CD4-positive, alpha-beta memory T cell (primary cell): ENCODE data around the gene PTCH1. TPM values are rescaled to one million over a fixed set of nuclear protein-coding genes. Genes with fewer than 3 reads are reported as not detected.

ENCODE experiments used
- CTCF ChIA-PET: fragments of 350-600 bp; sonication (Branson Sonifier 250); formaldehyde crosslinking; loops from one replicate; lab custom pipeline; 2021; ENCODE audit warnings: inconsistent platforms; ENCODE audit not compliant: partially characterized antibody; lab: Charles Lee
- POLR2A ChIA-PET: fragments of 350-600 bp; sonication (Branson Sonifier 250); formaldehyde crosslinking; loops from one replicate; lab custom pipeline; 2021; ENCODE audit not compliant: partially characterized antibody; lab: Charles Lee
- DNase-seq, 5 donors: peaks; one replicate each; pipeline versions ENCODE4 v3.0.0 to v3.0.0-alpha.2; 2020 to 2022; ENCODE audit warnings: mixed read lengths in 1 of 5
- H3K27ac ChIP-seq: one replicate; pipeline ENCODE4 v1.7.0; 2013; ENCODE audit warnings: low read depth, low read length
- H3K27me3 ChIP-seq: 2 replicates; pipeline ENCODE4 v1.7.0; 2013; ENCODE audit warnings: mild to moderate bottlenecking, low read length, moderate library complexity; ENCODE audit not compliant: insufficient read depth
- H3K36me3 ChIP-seq: 2 replicates; pipeline ENCODE4 v1.7.0; 2013; ENCODE audit warnings: mild to moderate bottlenecking, low read length, moderate library complexity; ENCODE audit not compliant: insufficient read depth
- H3K4me1 ChIP-seq: 2 replicates; pipeline ENCODE4 v1.7.0; 2013; ENCODE audit warnings: mild to moderate bottlenecking, low read length, moderate library complexity; ENCODE audit not compliant: insufficient read depth
- H3K4me3 ChIP-seq, 2 donors: one replicate each; pipeline ENCODE4 v1.7.0; 2013; ENCODE audit warnings: low read length in 2 of 2, mild to moderate bottlenecking in 1 of 2
- H3K9me3 ChIP-seq, 2 donors: one replicate each; pipeline ENCODE4 v1.7.0; 2013; ENCODE audit warnings: low read length in 2 of 2, control low read depth in 1 of 2; ENCODE audit not compliant: control insufficient read depth in 1 of 2
- H3K27ac Mint-ChIP-seq, 7 donors: one replicate each; pipeline ENCODE4 v1.8.0; 2020 to 2021; ENCODE audit warnings: mixed read lengths in 7 of 7, mild to moderate bottlenecking in 6 of 7, inconsistent platforms in 3 of 7, moderate library complexity in 3 of 7
- H3K27me3 Mint-ChIP-seq, 2 donors: one replicate each; pipeline ENCODE4 v1.8.0; 2020 to 2021; ENCODE audit warnings: mixed read lengths in 2 of 2
- H3K36me3 Mint-ChIP-seq, 2 donors: one replicate each; pipeline ENCODE4 v1.8.0; 2020 to 2021; ENCODE audit warnings: mixed read lengths in 2 of 2, inconsistent platforms in 1 of 2, mild to moderate bottlenecking in 1 of 2
- H3K4me1 Mint-ChIP-seq, 4 donors: one replicate each; pipeline ENCODE4 v1.8.0; 2020 to 2021; ENCODE audit warnings: mixed read lengths in 4 of 4, mild to moderate bottlenecking in 1 of 4
- H3K4me3 Mint-ChIP-seq, 8 donors: one replicate each; pipeline ENCODE4 v1.8.0; 2020 to 2021; ENCODE audit warnings: mixed read lengths in 8 of 8, mild to moderate bottlenecking in 7 of 8, moderate library complexity in 6 of 8, inconsistent platforms in 3 of 8
- H3K9me3 Mint-ChIP-seq, 8 donors: one replicate each; pipeline ENCODE4 v1.8.0; 2020 to 2021; ENCODE audit warnings: mixed read lengths in 8 of 8, mild to moderate bottlenecking in 5 of 8, inconsistent platforms in 3 of 8, moderate library complexity in 1 of 8
- intact Hi-C: fragments of 100-400 bp; cut with micrococcal nuclease; formaldehyde crosslinking; loops from one replicate; pipeline ENCODE4 v1.15.1; 2023
- polyA plus RNA-seq, 2 donors: library from polyadenylated mRNA; unstranded; fragments of 300-500 nt; fragmentation: Illumina TruSeq; gene quantifications; one replicate each; pipeline ENCODE4 v1.2.3, GENCODE V29; 2021
- total RNA-seq, 2 experiments: library from RNA; stranded (reverse); gene quantifications; one replicate each; pipeline ENCODE4 v1.2.3, GENCODE V29; 2021

PTCH1 gene
- total and polyA plus RNA-seq, 4 experiments from 2014 or later, result 2.7 to 23.0 (median 16.2) TPM

DNA sequence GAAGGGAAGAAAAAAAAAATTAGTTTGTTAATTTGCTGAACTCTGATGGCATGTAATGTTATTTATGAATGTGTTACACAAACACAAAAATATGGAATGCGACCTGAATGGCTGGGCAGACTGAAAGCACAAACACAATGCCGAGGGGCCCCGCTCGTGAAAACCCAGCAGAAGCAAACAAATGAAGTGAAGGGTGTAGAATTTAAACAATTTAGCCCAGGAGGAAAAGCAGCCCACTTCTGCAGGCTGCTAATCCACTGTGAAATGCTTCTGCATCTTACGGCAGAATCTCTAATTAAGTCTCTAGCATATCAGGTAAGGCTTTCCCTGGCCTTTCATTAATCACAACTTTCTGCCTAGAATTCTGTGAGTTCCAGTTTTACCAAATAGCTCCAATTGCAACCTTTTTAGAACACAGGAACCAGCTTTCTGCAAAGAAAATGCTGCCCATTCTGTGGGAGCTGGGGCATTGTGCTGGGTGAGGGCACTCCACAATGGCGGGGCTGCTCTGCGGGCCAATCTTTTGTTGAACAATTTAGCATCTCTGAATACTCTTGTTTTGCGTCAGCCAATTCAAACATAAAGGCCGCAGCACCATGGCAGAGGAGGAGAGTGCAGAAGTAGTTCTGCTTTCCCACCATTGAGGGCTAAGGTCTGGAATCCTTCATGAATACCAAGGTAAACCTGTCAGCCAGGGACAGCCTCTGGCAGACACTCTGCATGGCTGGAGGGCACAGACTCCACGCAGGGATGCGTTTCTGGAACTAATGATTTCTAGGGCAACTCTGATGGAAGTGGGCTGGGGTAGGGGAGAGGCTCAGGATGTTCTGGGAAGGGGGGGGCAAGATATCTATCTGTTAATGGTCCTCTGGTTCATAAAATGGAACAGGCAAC, 66.4 kb downstream of the PTCH1 start:
- H3K27ac Mint-ChIP-seq, result peak overlapping the region in 1 of 7 donors; percentile 70
- intact Hi-C loops, result no loop called here
- H3K36me3 Mint-ChIP-seq, result peaks cover 43 to 59% of the 10 kb centered on the region in 2 donors

GRCh38 chr9:95449016-95449415, 67.8 kb downstream of the PTCH1 start:
- DNase-seq, result no peak
- Mint-ChIP-seq H3K9me3 (no peaks in the 10 kb centered on the region), H3K27ac (no peak overlapping the region), H3K4me1 (peaks cover 0 to 7% (median under 1%) of the 10 kb centered on the region in 4 donors), H3K36me3 (peaks cover 40 to 56% of the 10 kb centered on the region in 2 donors), H3K4me3 (no peak overlapping the region), H3K27me3 (no peaks in the 10 kb centered on the region)
- no peaks in the 10 kb centered on the region for H3K27me3 ChIP-seq
- POLR2A ChIA-PET, result no interaction called here
- H3K4me1 ChIP-seq, result no peaks in the 10 kb centered on the region
- H3K27ac ChIP-seq, result no peak overlapping the region
- peaks cover 10% of the 10 kb centered on the region for H3K36me3 ChIP-seq
- no peaks in the 10 kb centered on the region for H3K9me3 ChIP-seq
- CTCF ChIA-PET, result no interaction called here
- intact Hi-C loops, result no loop called here
- no peak overlapping the region for H3K4me3 ChIP-seq

More for the DNA sequence above, 66.4 kb downstream of the PTCH1 start:
- H3K36me3 ChIP-seq, result peaks cover 10% of the 10 kb centered on the region
- H3K27me3 ChIP-seq, result no peaks in the 10 kb centered on the region
- no peaks in the 10 kb centered on the region for H3K4me1 ChIP-seq
- ChIA-PET POLR2A (no interaction called here), CTCF (no interaction called here)
- no peak overlapping the region for H3K4me3 ChIP-seq
- no peaks in the 10 kb centered on the region for H3K27me3 Mint-ChIP-seq
- DNase-seq, result no peak
- H3K9me3 Mint-ChIP-seq, result no peaks in the 10 kb centered on the region
- H3K4me1 Mint-ChIP-seq, result peaks cover 0 to 5% (median 0%) of the 10 kb centered on the region in 4 donors
- no peak overlapping the region for H3K27ac ChIP-seq
- H3K4me3 Mint-ChIP-seq, result no peak overlapping the region
- H3K9me3 ChIP-seq, result no peaks in the 10 kb centered on the region

- H3K4me3 Mint-ChIP-seq, result no peak overlapping the region
- CTCF ChIA-PET, result interaction anchor here (0.7 kb wide), 1 partner anchor 67 kb away, joined by 3 read pairs; no protein-coding TSS in a partner anchor
- Histone ChIP-seq H3K9me3 (no peaks in the 10 kb centered on the region), H3K4me3 (no peak overlapping the region), H3K4me1 (no peaks in the 10 kb centered on the region), H3K27ac (no peak overlapping the region), H3K36me3 (peaks cover 10% of the 10 kb centered on the region), H3K27me3 (no peaks in the 10 kb centered on the region)
- H3K36me3 Mint-ChIP-seq, result peaks cover 30 to 49% of the 10 kb centered on the region in 2 donors
- no peaks in the 10 kb centered on the region for H3K9me3 Mint-ChIP-seq
- H3K4me1 Mint-ChIP-seq, result peaks cover 0 to 4% (median under 1%) of the 10 kb centered on the region in 4 donors
- no peak overlapping the region for H3K27ac Mint-ChIP-seq
- DNase-seq, result no peak
- POLR2A ChIA-PET, result no interaction called here
- H3K27me3 Mint-ChIP-seq, result no peaks in the 10 kb centered on the region
- intact Hi-C loops, result no loop called here
Observed at GRCh38 chr9:95447660-95448420, 68.9 kb downstream of the PTCH1 start.

- peaks cover 0 to 5% (median under 1%) of the 10 kb centered on the region in 4 donors for H3K4me1 Mint-ChIP-seq
- no peak overlapping the region for H3K4me3 Mint-ChIP-seq
- POLR2A ChIA-PET, result no interaction called here
- no peak overlapping the region for H3K27ac ChIP-seq
- no peak overlapping the region for H3K27ac Mint-ChIP-seq
- DNase-seq, result no peak
- peaks cover 10% of the 10 kb centered on the region for H3K36me3 ChIP-seq
- no peak overlapping the region for H3K4me3 ChIP-seq
- no peaks in the 10 kb centered on the region for H3K27me3 ChIP-seq
- no peaks in the 10 kb centered on the region for H3K4me1 ChIP-seq
- H3K27me3 Mint-ChIP-seq, result no peaks in the 10 kb centered on the region
- intact Hi-C loops, result no loop called here
- H3K36me3 Mint-ChIP-seq, result peaks cover 22 to 41% of the 10 kb centered on the region in 2 donors
- H3K9me3 ChIP-seq, result no peaks in the 10 kb centered on the region
- CTCF ChIA-PET, result no interaction called here
- H3K9me3 Mint-ChIP-seq, result no peaks in the 10 kb centered on the region
Observed at GRCh38 chr9:95446984-95447383, 69.8 kb downstream of the PTCH1 start.

DNA sequence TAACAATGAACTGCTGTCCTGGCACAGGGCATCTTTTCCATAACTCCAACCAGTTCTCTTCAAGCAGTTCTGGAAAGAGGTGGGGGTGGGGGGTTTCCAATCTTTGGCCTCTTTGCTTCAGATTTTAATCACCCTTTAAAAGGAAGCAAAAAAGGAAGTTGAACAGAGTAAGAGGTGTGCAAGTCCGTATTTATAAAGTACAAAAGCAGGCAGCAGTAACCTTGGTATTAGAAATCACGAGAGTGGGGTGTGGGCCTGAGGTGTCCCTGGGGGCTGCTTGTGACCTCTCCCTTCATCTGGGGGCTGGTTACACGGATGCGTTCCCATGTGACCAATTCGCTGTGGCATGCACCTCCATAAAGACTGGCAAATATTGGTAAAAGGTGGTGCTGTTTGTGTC, 70.5 kb downstream of the PTCH1 start:
- H3K9me3 ChIP-seq, result no peaks in the 10 kb centered on the region
- H3K27me3 ChIP-seq, result no peaks in the 10 kb centered on the region
- ChIA-PET POLR2A (no interaction called here), CTCF (no interaction called here)
- H3K36me3 Mint-ChIP-seq, result peaks cover 18 to 36% of the 10 kb centered on the region in 2 donors
- peaks cover 7% of the 10 kb centered on the region for H3K36me3 ChIP-seq
- no peak overlapping the region for H3K4me3 ChIP-seq
- H3K9me3 Mint-ChIP-seq, result no peaks in the 10 kb centered on the region
- no peak overlapping the region for H3K27ac ChIP-seq
- H3K27me3 Mint-ChIP-seq, result no peaks in the 10 kb centered on the region
- DNase-seq, result no peak
- no peak overlapping the region for H3K4me3 Mint-ChIP-seq
- H3K4me1 ChIP-seq, result no peaks in the 10 kb centered on the region
- intact Hi-C loops, result no loop called here
- peaks cover 0 to 5% (median under 1%) of the 10 kb centered on the region in 4 donors for H3K4me1 Mint-ChIP-seq
- peak overlapping the region in 1 of 7 donors; percentile 48 for H3K27ac Mint-ChIP-seq

GRCh38 chr9:95444160-95444559, 72.6 kb downstream of the PTCH1 start:
- H3K27me3 ChIP-seq, result no peaks in the 10 kb centered on the region
- H3K27ac ChIP-seq, result no peak overlapping the region
- Mint-ChIP-seq H3K36me3 (peaks cover 13 to 27% of the 10 kb centered on the region in 2 donors), H3K9me3 (peaks cover 0 to 5% (median 0%) of the 10 kb centered on the region in 8 donors), H3K4me1 (peaks cover 0 to 5% (median under 1%) of the 10 kb centered on the region in 4 donors), H3K27ac (no peak overlapping the region), H3K4me3 (no peak overlapping the region), H3K27me3 (peaks cover 0 to 2% of the 10 kb centered on the region in 2 donors)
- H3K9me3 ChIP-seq, result no peaks in the 10 kb centered on the region
- peaks cover 5% of the 10 kb centered on the region for H3K36me3 ChIP-seq
- CTCF ChIA-PET, result no interaction called here
- no peak for DNase-seq
- POLR2A ChIA-PET, result no interaction called here
- no peak overlapping the region for H3K4me3 ChIP-seq
- H3K4me1 ChIP-seq, result no peaks in the 10 kb centered on the region
- intact Hi-C loops, result no loop called here

- Mint-ChIP-seq H3K4me1 (peaks cover 0 to 5% (median under 1%) of the 10 kb centered on the region in 4 donors), H3K27me3 (peaks cover 0 to 2% of the 10 kb centered on the region in 2 donors), H3K27ac (no peak overlapping the region), H3K36me3 (peaks cover 13 to 20% of the 10 kb centered on the region in 2 donors), H3K9me3 (peaks cover 0 to 5% (median 0%) of the 10 kb centered on the region in 8 donors), H3K4me3 (no peak overlapping the region)
- Histone ChIP-seq H3K36me3 (no peaks in the 10 kb centered on the region), H3K9me3 (no peaks in the 10 kb centered on the region), H3K4me1 (no peaks in the 10 kb centered on the region), H3K27ac (no peak overlapping the region), H3K4me3 (no peak overlapping the region), H3K27me3 (no peaks in the 10 kb centered on the region)
- ChIA-PET CTCF (no interaction called here), POLR2A (no interaction called here)
- no peak for DNase-seq
- intact Hi-C loops, result no loop called here
Observed at GRCh38 chr9:95443301-95443700, 73.5 kb downstream of the PTCH1 start.
